WERI-Rb-1 (cell line): ENCODE results near the gene CCR4.

Source experiments
- DNase-seq: peaks from one replicate; pipeline ENCODE4 v3.0.0-alpha.2; 2020
- H3K27ac ChIP-seq: fragments of 250-450 bp; sonication (Bioruptor Pico); 2 replicates; pipeline ENCODE4 v1.5.1; 2020; ENCODE audit warnings: mild to moderate bottlenecking, moderate library complexity
- H3K27me3 ChIP-seq: fragments of 250-450 bp; sonication (Bioruptor Pico); 2 replicates; pipeline ENCODE4 v1.5.1; 2021; ENCODE audit warnings: mild to moderate bottlenecking, low read depth, moderate library complexity; ENCODE audit not compliant: insufficient read depth, severe bottlenecking
- H3K36me3 ChIP-seq: fragments of 250-450 bp; sonication (Bioruptor Pico); 2 replicates; pipeline ENCODE4 v1.5.1; 2020; ENCODE audit warnings: mild to moderate bottlenecking, moderate library complexity
- H3K4me3 ChIP-seq: 2 replicates; pipeline ENCODE4 v1.5.1; 2011; ENCODE audit warnings: low read depth, mild to moderate bottlenecking, control low read depth, low read length
- H3K9me3 ChIP-seq: fragments of 250-450 bp; sonication (Bioruptor Pico); 2 replicates; pipeline ENCODE4 v1.5.1; 2021; ENCODE audit warnings: mild to moderate bottlenecking, moderate library complexity; ENCODE audit not compliant: severe bottlenecking
- CTCF ChIP-seq: IDR thresholded peaks from 2 replicates; pipeline ENCODE4 v1.5.1; 2011; ENCODE audit warnings: low read depth, mild to moderate bottlenecking, control low read depth, inconsistent platforms, low read length

CCR4 gene

GRCh38 chr3:32947789-32948238 lies 3.6 kb upstream of the CCR4 start:
- Histone ChIP-seq H3K27ac (no peak overlapping the region), H3K36me3 (no peaks in the 10 kb centered on the region), H3K4me3 (no peak overlapping the region), H3K9me3 (no peaks in the 10 kb centered on the region), H3K27me3 (no peaks in the 10 kb centered on the region)
- DNase-seq: peak; percentile 87
- peak; percentile 81 for TF ChIP-seq CTCF

GRCh38 chr3:32948625-32949445 lies 2.6 kb upstream of the CCR4 start:
- Histone ChIP-seq H3K36me3 (no peaks in the 10 kb centered on the region), H3K4me3 (no peak overlapping the region), H3K27me3 (no peaks in the 10 kb centered on the region), H3K27ac (no peak overlapping the region), H3K9me3 (no peaks in the 10 kb centered on the region)
- DNase-seq: no peak
- TF ChIP-seq CTCF: no peak

- Histone ChIP-seq H3K4me3 (no peak overlapping the region), H3K27me3 (no peaks in the 10 kb centered on the region), H3K27ac (no peak overlapping the region), H3K9me3 (no peaks in the 10 kb centered on the region), H3K36me3 (no peaks in the 10 kb centered on the region)
- no peak for DNase-seq
- no peak for TF ChIP-seq CTCF
These were observed 928 bp upstream of the CCR4 start for GRCh38 chr3:32950516-32950915.

GRCh38 chr3:32952369-32953077 lies 1.1 kb downstream of the CCR4 start:
- Histone ChIP-seq H3K4me3 (no peak overlapping the region), H3K9me3 (no peaks in the 10 kb centered on the region), H3K27ac (no peak overlapping the region), H3K36me3 (no peaks in the 10 kb centered on the region), H3K27me3 (no peaks in the 10 kb centered on the region)
- DNase-seq: no peak
- no peak for TF ChIP-seq CTCF

GRCh38 chr3:32954506-32954905 lies 3.1 kb downstream of the CCR4 start:
- no peak for DNase-seq
- Histone ChIP-seq H3K27ac (no peak overlapping the region), H3K4me3 (no peak overlapping the region), H3K27me3 (no peaks in the 10 kb centered on the region), H3K9me3 (no peaks in the 10 kb centered on the region), H3K36me3 (no peaks in the 10 kb centered on the region)
- TF ChIP-seq CTCF: no peak
